HG02571 (cell line): ENCODE data around the gene EXOC6B.
A peak's percentile ranks its signal among the peaks of the same experiment; 100 is the strongest.

Experiments
- ATAC-seq: cut with Tn5 transposase; IDR thresholded peaks from one replicate; pipeline ENCODE4 v1.9.1; 2021; ENCODE audit warnings: mild to moderate bottlenecking, moderate library complexity; ENCODE audit not compliant: unreplicated experiment

The EXOC6B gene

GRCh38 chr2:72825257-72826155, at the start of gene EXOC6B:
Gene EXOC6B (minus strand): TSS chr2:72826033.
- peak; percentile 95 for ATAC-seq

- ATAC-seq = no peak
Measured at GRCh38 chr2:72871880-72872279, 46.0 kb upstream of the EXOC6B start.

GRCh38 chr2:72871060-72871459, 45.2 kb upstream of the EXOC6B start:
- no peak for ATAC-seq

- peak; percentile 48 for ATAC-seq
Measured at GRCh38 chr2:72864500-72864899, 38.7 kb upstream of the EXOC6B start.

- ATAC-seq = no peak
Measured at GRCh38 chr2:72863046-72863445, 37.2 kb upstream of the EXOC6B start.

- peak; percentile 92 for ATAC-seq
Measured at GRCh38 chr2:72862239-72862988, 36.6 kb upstream of the EXOC6B start.

GRCh38 chr2:72859831-72860262, 34.0 kb upstream of the EXOC6B start:
- no peak for ATAC-seq

GRCh38 chr2:72851333-72851732, 25.5 kb upstream of the EXOC6B start:
- ATAC-seq = no peak

- no peak for ATAC-seq
Measured at GRCh38 chr2:72849138-72849462, 23.3 kb upstream of the EXOC6B start.

- ATAC-seq = no peak
Measured at GRCh38 chr2:72848436-72849137, 22.8 kb upstream of the EXOC6B start.

- no peak for ATAC-seq
Measured at GRCh38 chr2:72847534-72848315, 21.9 kb upstream of the EXOC6B start.

- ATAC-seq = peak; percentile 89
Measured at GRCh38 chr2:72846171-72847095, 20.6 kb upstream of the EXOC6B start.

GRCh38 chr2:72843301-72843700, 17.5 kb upstream of the EXOC6B start:
- ATAC-seq = no peak

- ATAC-seq = no peak
Measured at GRCh38 chr2:72841462-72842125, 15.8 kb upstream of the EXOC6B start.

- ATAC-seq = no peak
Measured at GRCh38 chr2:72840066-72840465, 14.2 kb upstream of the EXOC6B start.

- ATAC-seq = no peak
Measured at GRCh38 chr2:72837171-72837570, 11.3 kb upstream of the EXOC6B start.

- ATAC-seq = no peak
Measured at GRCh38 chr2:72835403-72835802, 9.6 kb upstream of the EXOC6B start.

GRCh38 chr2:72834596-72834995, 8.8 kb upstream of the EXOC6B start:
- no peak for ATAC-seq

- ATAC-seq = no peak
Measured at GRCh38 chr2:72833084-72833714, 7.4 kb upstream of the EXOC6B start.
